Sigmoid colon (tissue), 4 donors: Measurements from ENCODE around the gene DMAC2.

Source experiments
- CTCF ChIP-seq, 4 experiments: fragments of 450-650 bp in 3 of 4; fragments of 200-600 bp in 1 of 4; IDR thresholded peaks; one replicate each; pipeline ENCODE4 v1.5.1; 2016 to 2019; ENCODE audit warnings: antibody characterized with exemption in 4 of 4, mild to moderate bottlenecking in 3 of 4, moderate library complexity in 2 of 4
- POLR2A ChIP-seq, 2 donors: fragments of 450-650 bp; IDR thresholded peaks; one replicate each; pipeline ENCODE4 v1.6.1; 2016; ENCODE audit warnings: antibody characterized with exemption in 2 of 2, mild to moderate bottlenecking in 2 of 2, moderate library complexity in 2 of 2
- POLR2AphosphoS5 ChIP-seq, 4 donors: sonication (generic); formaldehyde crosslinking; IDR thresholded peaks; one replicate each; pipeline ENCODE4 v1.6.1; 2017; ENCODE audit warnings: antibody characterized with exemption in 4 of 4

GRCh38 chr19:41449865-41450178 lies 10.1 kb upstream of the DMAC2 start:
- no peak for TF ChIP-seq POLR2A (IDR thresholded peaks at IDR 0.05)
- TF ChIP-seq CTCF (IDR thresholded peaks at IDR 0.05) = no peak
- no peak for TF ChIP-seq POLR2AphosphoS5 (IDR thresholded peaks at IDR 0.05)
